HS-27A (cell line): ENCODE data around the gene GABPB1.
A peak's percentile ranks its signal among the peaks of the same experiment; 100 is the strongest.

Experiments
- DNase-seq: peaks from one replicate; pipeline ENCODE4 v3.0.0-alpha.2; 2012; ENCODE audit warnings: low read depth, missing footprints

GABPB1 gene

DNA sequence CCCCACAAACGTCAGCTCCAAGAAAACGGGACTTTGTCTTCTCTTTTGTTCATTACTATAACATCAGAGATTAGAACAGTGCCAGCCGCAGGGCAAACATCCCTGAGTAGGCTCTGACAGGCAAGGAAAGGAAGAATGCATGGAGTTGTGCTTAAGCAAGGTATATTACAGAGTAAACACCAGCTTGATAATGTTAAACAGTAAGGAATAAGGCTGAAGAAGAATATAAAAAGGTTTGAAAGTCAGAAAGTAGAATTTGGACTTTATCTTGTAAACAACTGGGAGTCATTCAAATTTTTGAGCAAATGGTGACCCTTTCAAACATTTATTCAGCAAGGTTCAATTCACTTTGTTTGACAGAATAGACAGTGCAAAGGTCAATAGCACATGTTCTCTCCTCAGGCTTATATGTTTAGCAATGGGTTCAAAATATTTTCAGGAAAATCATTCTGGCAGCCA lies 11.0 kb downstream of the GABPB1 start:
- no peak for DNase-seq

GRCh38 chr15:50341616-50342136 lies 13.3 kb downstream of the GABPB1 start:
- no peak for DNase-seq

GRCh38 chr15:50340416-50340815 lies 14.6 kb downstream of the GABPB1 start:
- no peak for DNase-seq

DNA sequence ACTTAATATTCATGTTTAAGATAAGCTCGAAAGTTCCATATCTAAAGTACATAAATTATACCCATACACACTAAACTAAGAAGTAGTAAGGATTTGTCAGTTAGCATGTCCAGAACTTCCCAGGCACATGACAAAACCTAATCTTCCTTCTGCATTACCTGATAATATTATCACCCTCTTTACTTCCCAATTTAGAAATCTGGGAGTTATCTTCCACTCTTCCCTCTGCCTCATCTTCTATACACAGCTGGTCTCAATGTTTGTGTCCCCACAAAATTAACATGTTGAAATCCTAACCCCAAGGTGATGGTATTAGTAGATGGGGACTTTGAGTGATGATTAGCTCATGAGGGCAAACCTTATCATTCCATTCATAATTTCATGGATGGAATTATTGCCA lies 15.3 kb downstream of the GABPB1 start:
- no peak for DNase-seq

DNA sequence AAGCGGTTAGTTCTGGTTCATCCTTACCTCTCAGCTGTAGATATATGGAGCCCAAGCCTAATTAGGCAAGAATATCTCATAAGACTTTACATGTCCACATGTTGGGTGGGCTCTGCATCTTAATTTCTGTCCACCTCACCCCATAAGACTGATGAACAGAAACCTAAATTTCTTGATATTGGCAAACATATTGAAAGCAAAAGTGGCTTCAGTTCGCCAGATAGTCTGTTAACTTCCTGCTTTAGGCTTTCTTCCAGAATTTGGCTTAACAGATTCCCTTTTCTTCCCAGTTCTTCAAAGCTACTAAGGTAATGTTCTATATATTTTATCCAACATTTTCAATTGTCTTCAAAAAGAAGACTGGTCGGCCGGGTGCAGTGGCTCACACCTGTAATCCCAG lies 19.7 kb downstream of the GABPB1 start:
- no peak for DNase-seq

DNA sequence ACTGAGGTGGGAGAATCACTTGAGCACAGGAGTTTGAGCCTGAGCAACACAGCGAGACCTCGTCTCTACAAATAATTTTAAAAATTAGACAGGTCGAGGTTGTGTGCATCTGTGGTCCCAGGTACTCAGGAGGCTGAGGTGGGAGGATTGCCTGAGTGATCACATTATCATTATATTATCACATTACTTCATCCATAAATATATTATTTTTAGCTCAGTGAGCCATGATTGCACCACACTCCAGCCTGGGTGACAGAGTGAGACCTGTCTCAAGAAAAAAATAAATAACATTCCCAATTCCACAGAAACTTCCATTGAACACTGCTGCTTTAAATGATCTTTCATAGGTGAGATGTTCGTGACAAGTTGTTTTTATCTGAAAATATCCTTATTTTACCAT lies 21.8 kb downstream of the GABPB1 start:
- DNase-seq, result no peak

GRCh38 chr15:50330921-50331320 lies 24.1 kb downstream of the GABPB1 start:
- DNase-seq, result no peak

- DNase-seq, result no peak
Observed at GRCh38 chr15:50328116-50328515, 26.9 kb downstream of the GABPB1 start.

DNA sequence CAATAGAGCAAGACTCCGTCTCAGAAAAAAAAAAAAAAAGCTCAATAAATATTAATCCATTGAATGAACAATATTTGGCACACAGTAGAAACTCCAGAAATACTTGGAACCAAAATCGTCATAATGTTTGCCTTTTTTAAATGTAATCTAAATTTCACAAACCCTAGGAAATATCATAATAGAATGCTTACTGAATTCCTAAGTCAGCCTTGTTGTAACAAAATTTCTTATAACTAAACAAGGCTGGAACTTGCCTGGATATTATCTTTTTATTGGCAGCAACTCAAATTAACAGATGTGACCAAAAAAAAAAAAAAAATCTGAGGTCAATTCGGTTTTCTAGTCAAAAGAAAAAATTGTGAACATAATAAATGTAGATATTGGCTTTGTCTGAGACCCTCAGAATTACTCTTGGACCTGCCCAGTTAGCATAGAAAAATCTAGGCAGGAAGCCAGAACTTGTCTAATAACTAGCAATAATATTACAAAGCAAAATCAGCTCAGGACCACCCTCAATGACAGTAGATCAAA lies 33.3 kb downstream of the GABPB1 start:
- no peak for DNase-seq

- no peak for DNase-seq
Observed at GRCh38 chr15:50320504-50320903, 34.5 kb downstream of the GABPB1 start.

DNA sequence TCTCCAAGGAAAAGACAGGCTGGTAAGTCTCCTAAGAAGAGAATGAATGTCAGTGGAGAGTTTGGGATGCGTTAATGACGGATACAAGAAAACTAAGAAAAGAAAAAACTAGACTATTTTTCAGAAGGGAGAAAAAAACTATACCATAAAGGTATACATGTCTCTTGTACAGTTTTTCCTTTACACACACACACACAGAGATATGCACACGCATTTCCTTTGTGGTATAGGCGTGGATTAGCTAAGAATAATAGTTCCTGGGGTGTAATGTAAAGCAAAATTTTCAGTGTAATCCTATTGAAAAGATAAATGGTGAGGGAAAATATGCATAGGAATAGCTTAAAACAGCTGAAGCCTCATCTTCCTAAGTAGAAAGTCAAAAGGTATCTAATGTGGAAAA lies 36.3 kb downstream of the GABPB1 start:
- no peak for DNase-seq

DNA sequence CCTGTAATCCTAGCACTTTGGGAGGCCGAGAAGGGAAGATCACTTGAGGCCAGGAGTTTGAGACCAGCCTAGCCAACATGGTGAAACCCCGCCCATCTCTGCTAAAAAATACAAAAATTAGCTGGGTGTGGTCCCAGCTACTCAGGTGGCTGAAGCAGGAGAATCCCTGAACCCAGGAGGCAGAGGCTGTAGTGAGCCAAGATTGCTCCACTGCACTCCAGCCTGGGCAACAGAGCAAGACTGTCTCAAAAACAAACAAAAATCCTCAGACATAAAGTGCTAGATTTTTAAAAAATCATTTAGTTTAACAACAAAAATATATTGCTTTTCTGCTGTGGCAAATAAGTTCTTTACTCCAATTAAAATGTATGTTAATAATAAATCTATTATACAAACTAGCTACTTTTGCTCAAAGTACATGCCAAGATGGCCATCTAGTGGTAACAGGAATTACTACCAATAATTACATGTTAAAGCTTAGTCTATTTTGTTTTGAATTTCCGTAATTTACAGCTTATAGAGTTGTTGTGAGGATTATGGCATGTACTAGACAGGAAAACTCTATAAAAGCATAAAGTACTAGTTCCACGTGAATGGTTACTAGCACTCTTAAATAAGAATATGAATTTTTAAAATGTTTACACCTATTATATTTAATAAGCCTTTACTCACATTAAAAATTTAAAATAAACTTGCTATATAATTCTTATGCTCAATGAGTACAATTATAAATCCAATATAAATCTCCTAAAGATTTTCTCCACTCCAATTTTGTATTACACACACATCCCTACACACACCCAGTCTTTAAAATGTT lies 39.0 kb downstream of the GABPB1 start:
- peak; percentile 30 for DNase-seq

DNA sequence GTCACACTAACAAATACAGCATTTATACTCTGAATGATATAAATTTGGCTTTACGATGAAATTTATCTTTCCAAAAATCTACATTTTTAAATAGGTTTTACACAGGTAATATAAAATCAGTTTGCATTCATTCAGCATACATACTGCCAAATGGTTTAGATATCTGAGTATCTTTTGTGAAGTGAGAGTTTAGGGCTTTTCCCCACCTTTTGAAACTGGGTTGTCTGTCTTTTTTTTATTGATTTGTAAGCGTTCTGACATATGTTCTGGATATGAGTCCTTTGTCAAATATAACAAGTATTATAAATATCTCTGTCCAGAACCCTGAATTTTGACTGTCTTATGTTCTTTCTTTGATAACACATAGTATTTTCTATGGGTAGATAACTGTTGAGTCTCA lies 42.4 kb downstream of the GABPB1 start:
- no peak for DNase-seq

- no peak for DNase-seq
Observed at GRCh38 chr15:50307799-50308198, 47.2 kb downstream of the GABPB1 start.

- DNase-seq, result no peak
Observed at GRCh38 chr15:50304836-50305235, 50.2 kb downstream of the GABPB1 start.

- no peak for DNase-seq
Observed at GRCh38 chr15:50302581-50302980, 52.4 kb downstream of the GABPB1 start.

- DNase-seq, result no peak
Observed at GRCh38 chr15:50298340-50298739, 56.7 kb downstream of the GABPB1 start.

- no peak for DNase-seq
Observed at GRCh38 chr15:50295966-50296365, 59.0 kb downstream of the GABPB1 start.

DNA sequence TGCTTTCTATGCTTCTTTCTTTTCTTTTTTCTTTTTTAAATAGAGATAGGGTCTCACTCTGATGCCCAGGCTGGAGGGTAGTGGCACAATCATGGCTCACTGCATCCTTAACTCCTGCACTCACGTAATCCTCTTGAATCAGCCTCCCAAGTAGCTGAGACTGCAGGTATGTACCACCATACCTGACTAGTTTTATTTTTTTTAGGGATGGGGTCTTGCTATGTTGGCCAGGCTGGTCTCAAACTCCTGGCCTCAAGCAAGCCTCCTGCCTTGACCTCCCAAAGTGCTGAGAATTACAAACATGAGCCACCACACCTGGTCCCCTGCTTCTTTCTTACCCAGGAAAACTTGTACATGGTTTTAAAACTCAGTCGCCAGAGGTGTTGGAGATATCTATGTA lies 65.2 kb downstream of the GABPB1 start:
- no peak for DNase-seq

- no peak for DNase-seq
Observed at GRCh38 chr15:50287324-50288116, 67.5 kb downstream of the GABPB1 start.

- no peak for DNase-seq
Observed at GRCh38 chr15:50281427-50281826, 73.6 kb downstream of the GABPB1 start.

DNA sequence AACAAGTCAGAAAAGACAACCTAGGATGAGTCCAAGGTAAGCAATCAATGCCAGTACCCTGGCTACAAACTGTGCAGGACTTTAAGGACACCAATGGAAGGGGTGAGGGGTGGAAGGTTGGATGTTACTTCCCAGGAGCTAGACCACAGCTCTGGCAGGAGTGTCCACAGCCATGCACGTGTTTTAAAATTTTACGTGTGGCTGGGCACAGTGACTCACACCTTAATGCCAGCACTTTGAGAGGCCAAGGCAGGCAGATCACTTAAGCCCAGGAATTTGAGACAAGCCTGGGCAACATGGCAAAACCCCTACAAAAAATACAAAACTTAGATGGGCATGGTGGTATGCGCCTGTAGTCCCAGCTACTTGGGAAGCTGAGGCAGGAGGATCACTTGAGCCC lies 74.7 kb downstream of the GABPB1 start:
- no peak for DNase-seq

- no peak for DNase-seq
Observed at GRCh38 chr15:50278496-50278895, 76.5 kb downstream of the GABPB1 start.
